ENCODE results near the gene TRIOBP. TPM values are rescaled to one million over a fixed set of nuclear protein-coding genes. Genes with fewer than 3 reads are reported as not detected.

Gene TRIOBP
- total and polyA plus RNA-seq, 2 of the 13 experiments (the other 11 are each of a cell fraction or from before 2014, with no cell fraction given): 6.1 to 15.4 TPM

DNA sequence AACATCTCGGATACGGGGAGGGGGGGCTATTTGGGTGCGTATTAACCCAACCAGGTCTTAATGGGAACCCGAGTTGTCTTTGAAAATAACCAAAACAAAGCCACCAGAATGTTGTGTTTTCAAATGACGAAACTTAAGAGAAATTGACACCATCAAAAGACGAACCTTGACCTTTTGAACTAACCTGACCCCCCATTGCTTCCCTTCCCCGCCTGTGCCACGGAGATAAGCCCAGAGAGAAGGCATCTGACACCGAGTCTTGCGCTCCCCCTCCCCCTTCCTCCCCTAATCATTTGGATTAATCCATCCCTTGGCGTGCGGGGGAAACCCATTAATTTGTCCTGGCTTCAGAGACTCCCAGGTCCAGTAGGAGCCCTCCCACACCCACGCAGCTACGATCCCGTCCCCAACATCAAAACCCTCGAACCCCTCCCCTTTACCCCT is 106.4 kb downstream of the TRIOBP start (continued):
- TF ChIP-seq, protein P1, sequence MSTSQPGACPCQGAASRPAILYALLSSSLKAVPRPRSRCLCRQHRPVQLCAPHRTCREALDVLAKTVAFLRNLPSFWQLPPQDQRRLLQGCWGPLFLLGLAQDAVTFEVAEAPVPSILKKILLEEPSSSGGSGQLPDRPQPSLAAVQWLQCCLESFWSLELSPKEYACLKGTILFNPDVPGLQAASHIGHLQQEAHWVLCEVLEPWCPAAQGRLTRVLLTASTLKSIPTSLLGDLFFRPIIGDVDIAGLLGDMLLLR (CRISPR knock-in tag; IDR thresholded peaks at IDR 0.05): no peak
- TF ChIP-seq, protein P2, sequence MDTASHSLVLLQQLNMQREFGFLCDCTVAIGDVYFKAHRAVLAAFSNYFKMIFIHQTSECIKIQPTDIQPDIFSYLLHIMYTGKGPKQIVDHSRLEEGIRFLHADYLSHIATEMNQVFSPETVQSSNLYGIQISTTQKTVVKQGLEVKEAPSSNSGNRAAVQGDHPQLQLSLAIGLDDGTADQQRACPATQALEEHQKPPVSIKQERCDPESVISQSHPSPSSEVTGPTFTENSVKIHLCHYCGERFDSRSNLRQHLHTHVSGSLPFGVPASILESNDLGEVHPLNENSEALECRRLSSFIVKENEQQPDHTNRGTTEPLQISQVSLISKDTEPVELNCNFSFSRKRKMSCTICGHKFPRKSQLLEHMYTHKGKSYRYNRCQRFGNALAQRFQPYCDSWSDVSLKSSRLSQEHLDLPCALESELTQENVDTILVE (CRISPR knock-in tag; IDR thresholded peaks at IDR 0.05): no peak
- TF ChIP-seq, protein P3, sequence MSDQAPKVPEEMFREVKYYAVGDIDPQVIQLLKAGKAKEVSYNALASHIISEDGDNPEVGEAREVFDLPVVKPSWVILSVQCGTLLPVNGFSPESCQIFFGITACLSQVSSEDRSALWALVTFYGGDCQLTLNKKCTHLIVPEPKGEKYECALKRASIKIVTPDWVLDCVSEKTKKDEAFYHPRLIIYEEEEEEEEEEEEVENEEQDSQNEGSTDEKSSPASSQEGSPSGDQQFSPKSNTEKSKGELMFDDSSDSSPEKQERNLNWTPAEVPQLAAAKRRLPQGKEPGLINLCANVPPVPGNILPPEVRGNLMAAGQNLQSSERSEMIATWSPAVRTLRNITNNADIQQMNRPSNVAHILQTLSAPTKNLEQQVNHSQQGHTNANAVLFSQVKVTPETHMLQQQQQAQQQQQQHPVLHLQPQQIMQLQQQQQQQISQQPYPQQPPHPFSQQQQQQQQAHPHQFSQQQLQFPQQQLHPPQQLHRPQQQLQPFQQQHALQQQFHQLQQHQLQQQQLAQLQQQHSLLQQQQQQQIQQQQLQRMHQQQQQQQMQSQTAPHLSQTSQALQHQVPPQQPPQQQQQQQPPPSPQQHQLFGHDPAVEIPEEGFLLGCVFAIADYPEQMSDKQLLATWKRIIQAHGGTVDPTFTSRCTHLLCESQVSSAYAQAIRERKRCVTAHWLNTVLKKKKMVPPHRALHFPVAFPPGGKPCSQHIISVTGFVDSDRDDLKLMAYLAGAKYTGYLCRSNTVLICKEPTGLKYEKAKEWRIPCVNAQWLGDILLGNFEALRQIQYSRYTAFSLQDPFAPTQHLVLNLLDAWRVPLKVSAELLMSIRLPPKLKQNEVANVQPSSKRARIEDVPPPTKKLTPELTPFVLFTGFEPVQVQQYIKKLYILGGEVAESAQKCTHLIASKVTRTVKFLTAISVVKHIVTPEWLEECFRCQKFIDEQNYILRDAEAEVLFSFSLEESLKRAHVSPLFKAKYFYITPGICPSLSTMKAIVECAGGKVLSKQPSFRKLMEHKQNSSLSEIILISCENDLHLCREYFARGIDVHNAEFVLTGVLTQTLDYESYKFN (CRISPR knock-in tag; conservative IDR thresholded peaks at IDR 0.05): peak; percentile 72
- TF ChIP-seq, protein P4, sequence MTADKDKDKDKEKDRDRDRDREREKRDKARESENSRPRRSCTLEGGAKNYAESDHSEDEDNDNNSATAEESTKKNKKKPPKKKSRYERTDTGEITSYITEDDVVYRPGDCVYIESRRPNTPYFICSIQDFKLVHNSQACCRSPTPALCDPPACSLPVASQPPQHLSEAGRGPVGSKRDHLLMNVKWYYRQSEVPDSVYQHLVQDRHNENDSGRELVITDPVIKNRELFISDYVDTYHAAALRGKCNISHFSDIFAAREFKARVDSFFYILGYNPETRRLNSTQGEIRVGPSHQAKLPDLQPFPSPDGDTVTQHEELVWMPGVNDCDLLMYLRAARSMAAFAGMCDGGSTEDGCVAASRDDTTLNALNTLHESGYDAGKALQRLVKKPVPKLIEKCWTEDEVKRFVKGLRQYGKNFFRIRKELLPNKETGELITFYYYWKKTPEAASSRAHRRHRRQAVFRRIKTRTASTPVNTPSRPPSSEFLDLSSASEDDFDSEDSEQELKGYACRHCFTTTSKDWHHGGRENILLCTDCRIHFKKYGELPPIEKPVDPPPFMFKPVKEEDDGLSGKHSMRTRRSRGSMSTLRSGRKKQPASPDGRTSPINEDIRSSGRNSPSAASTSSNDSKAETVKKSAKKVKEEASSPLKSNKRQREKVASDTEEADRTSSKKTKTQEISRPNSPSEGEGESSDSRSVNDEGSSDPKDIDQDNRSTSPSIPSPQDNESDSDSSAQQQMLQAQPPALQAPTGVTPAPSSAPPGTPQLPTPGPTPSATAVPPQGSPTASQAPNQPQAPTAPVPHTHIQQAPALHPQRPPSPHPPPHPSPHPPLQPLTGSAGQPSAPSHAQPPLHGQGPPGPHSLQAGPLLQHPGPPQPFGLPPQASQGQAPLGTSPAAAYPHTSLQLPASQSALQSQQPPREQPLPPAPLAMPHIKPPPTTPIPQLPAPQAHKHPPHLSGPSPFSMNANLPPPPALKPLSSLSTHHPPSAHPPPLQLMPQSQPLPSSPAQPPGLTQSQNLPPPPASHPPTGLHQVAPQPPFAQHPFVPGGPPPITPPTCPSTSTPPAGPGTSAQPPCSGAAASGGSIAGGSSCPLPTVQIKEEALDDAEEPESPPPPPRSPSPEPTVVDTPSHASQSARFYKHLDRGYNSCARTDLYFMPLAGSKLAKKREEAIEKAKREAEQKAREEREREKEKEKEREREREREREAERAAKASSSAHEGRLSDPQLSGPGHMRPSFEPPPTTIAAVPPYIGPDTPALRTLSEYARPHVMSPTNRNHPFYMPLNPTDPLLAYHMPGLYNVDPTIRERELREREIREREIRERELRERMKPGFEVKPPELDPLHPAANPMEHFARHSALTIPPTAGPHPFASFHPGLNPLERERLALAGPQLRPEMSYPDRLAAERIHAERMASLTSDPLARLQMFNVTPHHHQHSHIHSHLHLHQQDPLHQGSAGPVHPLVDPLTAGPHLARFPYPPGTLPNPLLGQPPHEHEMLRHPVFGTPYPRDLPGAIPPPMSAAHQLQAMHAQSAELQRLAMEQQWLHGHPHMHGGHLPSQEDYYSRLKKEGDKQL (CRISPR knock-in tag; IDR thresholded peaks at IDR 0.05; ENCODE audit: low read depth): no peak
- TF ChIP-seq NCOA2 (CRISPR knock-in tag; IDR thresholded peaks at IDR 0.05) (peak; percentile 52), ETV5 (CRISPR knock-in tag; IDR thresholded peaks at IDR 0.05; ENCODE audit: borderline replicate concordance) (no peak; the same call in 1 of the 2 replicates), REXO4 (CRISPR knock-in tag; IDR thresholded peaks at IDR 0.05; ENCODE audit: borderline replicate concordance) (no peak), HOXA7 (CRISPR knock-in tag; IDR thresholded peaks at IDR 0.05) (no peak), RFXAP (CRISPR knock-in tag; IDR thresholded peaks at IDR 0.05; ENCODE audit: borderline replicate concordance) (0 out of 2 replicates have a peak, but pooled peaks have one; percentile 5), IRF2 (CRISPR knock-in tag; IDR thresholded peaks at IDR 0.05) (no peak), GZF1 (CRISPR knock-in tag; IDR thresholded peaks at IDR 0.05) (no peak), ZNF235 (CRISPR knock-in tag; IDR thresholded peaks at IDR 0.05; ENCODE audit: borderline replicate concordance) (no peak), SRY (CRISPR knock-in tag; IDR thresholded peaks at IDR 0.05) (no peak), MIXL1 (CRISPR knock-in tag; IDR thresholded peaks at IDR 0.05) (no peak), TAF1 (CRISPR knock-in tag; IDR thresholded peaks at IDR 0.05) (no peak), ZNF160 (CRISPR knock-in tag; IDR thresholded peaks at IDR 0.05) (0 out of 2 replicates have a peak, but pooled peaks have one; percentile 11), CHD2 (IDR thresholded peaks at IDR 0.05; ENCODE audit: low read depth, low read length) (peak; percentile 7; the same call in 1 of the 2 replicates)
- TF ChIP-seq, protein P5, sequence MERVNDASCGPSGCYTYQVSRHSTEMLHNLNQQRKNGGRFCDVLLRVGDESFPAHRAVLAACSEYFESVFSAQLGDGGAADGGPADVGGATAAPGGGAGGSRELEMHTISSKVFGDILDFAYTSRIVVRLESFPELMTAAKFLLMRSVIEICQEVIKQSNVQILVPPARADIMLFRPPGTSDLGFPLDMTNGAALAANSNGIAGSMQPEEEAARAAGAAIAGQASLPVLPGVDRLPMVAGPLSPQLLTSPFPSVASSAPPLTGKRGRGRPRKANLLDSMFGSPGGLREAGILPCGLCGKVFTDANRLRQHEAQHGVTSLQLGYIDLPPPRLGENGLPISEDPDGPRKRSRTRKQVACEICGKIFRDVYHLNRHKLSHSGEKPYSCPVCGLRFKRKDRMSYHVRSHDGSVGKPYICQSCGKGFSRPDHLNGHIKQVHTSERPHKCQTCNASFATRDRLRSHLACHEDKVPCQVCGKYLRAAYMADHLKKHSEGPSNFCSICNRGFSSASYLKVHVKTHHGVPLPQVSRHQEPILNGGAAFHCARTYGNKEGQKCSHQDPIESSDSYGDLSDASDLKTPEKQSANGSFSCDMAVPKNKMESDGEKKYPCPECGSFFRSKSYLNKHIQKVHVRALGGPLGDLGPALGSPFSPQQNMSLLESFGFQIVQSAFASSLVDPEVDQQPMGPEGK (CRISPR knock-in tag; IDR thresholded peaks at IDR 0.05): peak; percentile 64; the same call in 1 of the 2 replicates
